ENCODE results near the gene ADGRL3.

ADGRL3 gene

GRCh38 chr4:62077406-62077805, 877.3 kb downstream of the ADGRL3 start:
- no peak for DNase-seq

- no peak for DNase-seq
Observed at GRCh38 chr4:62080431-62080830, 880.3 kb downstream of the ADGRL3 start.

GRCh38 chr4:62087706-62088105, 887.6 kb downstream of the ADGRL3 start:
- no peak for DNase-seq

GRCh38 chr4:62093735-62094134, 893.6 kb downstream of the ADGRL3 start:
- no peak for DNase-seq

GRCh38 chr4:62096881-62097280, 896.8 kb downstream of the ADGRL3 start:
- DNase-seq: no peak

- no peak for DNase-seq
Observed at GRCh38 chr4:62115216-62115615, 915.1 kb downstream of the ADGRL3 start.

GRCh38 chr4:62117886-62118285, 917.8 kb downstream of the ADGRL3 start:
- DNase-seq: no peak

GRCh38 chr4:62118558-62118957, 918.4 kb downstream of the ADGRL3 start:
- DNase-seq: no peak

- no peak for DNase-seq
Observed at GRCh38 chr4:62119195-62119594, 919.1 kb downstream of the ADGRL3 start.

- no peak for DNase-seq
Observed at GRCh38 chr4:62126064-62126732, 926.1 kb downstream of the ADGRL3 start.
